ENCODE measurements around the gene CT45A1. TPM values are rescaled to one million over a fixed set of nuclear protein-coding genes. Genes with fewer than 3 reads are reported as not detected.

The CT45A1 gene, protein sequence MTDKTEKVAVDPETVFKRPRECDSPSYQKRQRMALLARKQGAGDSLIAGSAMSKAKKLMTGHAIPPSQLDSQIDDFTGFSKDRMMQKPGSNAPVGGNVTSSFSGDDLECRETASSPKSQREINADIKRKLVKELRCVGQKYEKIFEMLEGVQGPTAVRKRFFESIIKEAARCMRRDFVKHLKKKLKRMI
- not detected in 2 replicates for total RNA-seq

DNA sequence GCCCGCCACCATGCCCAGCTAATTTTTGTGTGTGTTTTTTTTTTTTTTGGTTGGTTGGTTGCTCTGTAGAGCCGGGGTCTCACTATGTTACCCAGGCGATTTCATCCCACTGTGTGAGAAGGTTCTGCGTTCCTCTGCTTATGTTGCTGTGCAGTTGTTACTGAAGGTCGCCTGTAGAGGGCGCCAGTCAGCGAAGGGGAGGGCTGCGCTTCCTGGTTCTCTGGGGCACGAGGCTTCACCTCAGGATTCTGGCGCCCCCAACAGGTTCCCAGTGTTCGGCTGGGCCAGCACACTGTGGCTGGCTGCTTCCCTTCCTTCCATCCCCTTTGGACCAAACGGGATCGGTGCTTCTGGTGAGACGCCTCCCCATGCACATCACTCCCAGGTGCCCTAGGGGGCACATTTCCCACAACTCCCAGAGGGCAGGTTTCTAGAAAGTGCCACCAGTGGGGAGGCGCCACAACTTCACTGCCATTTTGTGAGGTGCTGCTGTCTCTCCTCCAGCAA, at the start of gene CT45A1:
Gene CT45A1 (plus strand): TSS at position 457 of the 507 bp plus-strand sequence. CDS start 5,302 bp downstream, outside the sequence.

DNA sequence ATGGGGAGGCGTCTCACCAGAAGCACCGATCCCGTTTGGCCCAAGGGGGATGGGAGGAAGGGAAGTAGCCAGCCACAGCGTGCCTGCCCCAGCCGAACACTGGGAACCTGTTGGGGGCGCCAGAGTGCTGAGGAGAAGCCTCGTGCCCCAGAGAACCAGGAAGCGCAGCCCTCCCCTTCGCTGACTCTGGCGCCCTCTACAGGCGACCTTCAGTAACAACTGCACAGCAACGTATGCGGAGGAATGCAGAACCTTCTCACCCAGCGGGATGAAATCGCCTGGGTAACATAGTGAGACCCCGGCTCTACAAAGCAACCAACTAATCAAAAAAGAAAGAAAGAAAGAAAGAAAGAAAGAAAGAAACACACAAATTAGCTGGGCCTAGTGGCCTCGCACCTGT, 54.7 kb downstream of the CT45A1 start, which contains the start of gene CT45A3:
Gene CT45A3 (minus strand): TSS at position 101 of the 400 bp plus-strand sequence. CDS start 3,747 bp downstream, outside the sequence.

Small RNAs within 50 kb of the gene (small RNA-seq; reads per million reads assigned to genes)
- gene AC240442.1, result not detected

Other genes with a start within 250 kb of the CT45A1 start
- gene INTS6L, start 193.0 kb upstream of the CT45A1 start, total RNA-seq, result 4.7 and 5.1 TPM in 2 replicates
- gene CT45A3, start 54.6 kb downstream of the CT45A1 start, total RNA-seq, result not detected in 2 replicates
- not detected in 2 replicates for gene CT45A5, start 71.9 kb downstream of the CT45A1 start, total RNA-seq
- not detected in 2 replicates for gene CT45A6, start 89.1 kb downstream of the CT45A1 start, total RNA-seq
- gene CT45A2, start 106.4 kb downstream of the CT45A1 start, total RNA-seq, result not detected in 2 replicates
- gene CT45A7, start 123.6 kb downstream of the CT45A1 start, total RNA-seq, result not detected in 2 replicates
- not detected in 2 replicates for gene CT45A8, start 140.9 kb downstream of the CT45A1 start, total RNA-seq
- not detected in 2 replicates for gene CT45A9, start 158.2 kb downstream of the CT45A1 start, total RNA-seq
- gene CT45A10, start 179.8 kb downstream of the CT45A1 start, total RNA-seq, result not detected in 2 replicates
- not detected in 2 replicates for gene SAGE1, start 180.1 kb downstream of the CT45A1 start, total RNA-seq